ENCODE measurements around the gene EPS8L1.

- TF ChIP-seq CTCF (IDR thresholded peaks at IDR 0.05) = no peak
- no peak for TF ChIP-seq POLR2A (IDR thresholded peaks at IDR 0.05)
- no peak for TF ChIP-seq EP300 (IDR thresholded peaks at IDR 0.05)
- TF ChIP-seq POLR2AphosphoS5 (IDR thresholded peaks at IDR 0.05) = no peak
Observed at GRCh38 chr19:55053735-55054134, 21.9 kb upstream of the EPS8L1 start.
